ENCODE measurements around the gene PCSK6. TPM values are rescaled to one million over a fixed set of nuclear protein-coding genes. Genes with fewer than 3 reads are reported as not detected.

Gene PCSK6
- total and polyA plus RNA-seq, 2 of the 8 experiments (the other 6 are each of a cell fraction or from before 2014, with no cell fraction given): 1.9 to 4.0 TPM

- TF ChIP-seq JUN (IDR thresholded peaks at IDR 0.05; ENCODE audit: low read depth, low read length): no peak
- no peak for TF ChIP-seq HDAC6 (IDR thresholded peaks at IDR 0.05; ENCODE audit: low read depth, low read length)
- TF ChIP-seq TBP (IDR thresholded peaks at IDR 0.05; ENCODE audit: low read depth, low read length): no peak
- no peak for TF ChIP-seq SUZ12 (IDR thresholded peaks at IDR 0.05; ENCODE audit: low read length)
- no peak for TF ChIP-seq GABPA (IDR thresholded peaks at IDR 0.05; ENCODE audit: borderline replicate concordance, insufficient read depth, low read length)
- TF ChIP-seq NRF1 (IDR thresholded peaks at IDR 0.05; ENCODE audit: low read depth, low read length): no peak
Observed at GRCh38 chr15:101374326-101374725, 115.2 kb downstream of the PCSK6 start (continued).

Data from H1 (cell line).